Psoas muscle (tissue), 8 donors: ENCODE measurements around the gene RUFY4. TPM values are rescaled to one million over a fixed set of nuclear protein-coding genes. Genes with fewer than 3 reads are reported as not detected.

Experiments used
- ATAC-seq, 4 donors: fragments of 200-7000 bp; cut with Tn5 transposase; one replicate each; pipeline ENCODE4 v1.9.1; 2020; ENCODE audit warnings: moderate library complexity in 3 of 4, mild to moderate bottlenecking in 2 of 4
- DNase-seq, 2 donors: peaks; one replicate each; pipeline ENCODE4 v3.0.0-alpha.2; 2020
- H3K27ac ChIP-seq: fragments of 200-600 bp; one replicate; pipeline ENCODE4 v1.8.0; 2022
- H3K27me3 ChIP-seq, 3 donors: fragments of 200-600 bp in 1 of 3; one replicate each; pipeline versions ENCODE4 v1.6.1 to v1.8.0; 2013 to 2022; ENCODE audit warnings: low read length in 2 of 3, mild to moderate bottlenecking in 2 of 3, moderate library complexity in 1 of 3; ENCODE audit not compliant: insufficient read depth in 3 of 3
- H3K36me3 ChIP-seq, 2 donors: fragments of 200-600 bp in 1 of 2; one replicate each; pipeline versions ENCODE4 v1.6.1 to v1.8.0; 2013 to 2022; ENCODE audit warnings: low read depth in 1 of 2, mild to moderate bottlenecking in 1 of 2, moderate library complexity in 1 of 2; ENCODE audit not compliant: insufficient read depth in 1 of 2
- H3K4me1 ChIP-seq: fragments of 200-600 bp; one replicate; pipeline ENCODE4 v1.8.0; 2022
- H3K4me3 ChIP-seq: fragments of 200-600 bp; one replicate; pipeline ENCODE4 v1.8.0; 2022; ENCODE audit warnings: mild to moderate bottlenecking
- H3K9me3 ChIP-seq: fragments of 200-600 bp; one replicate; pipeline ENCODE4 v1.8.0; 2022
- WGBS, 3 donors: extraction: QIAGEN DNeasy Blood & Tissue Kit; methylation state at CpG; one replicate each; pipeline versions ENCODE4 v1.1.6 to v1.1.7; 2013; 5-methylcytosine and 5-hydroxymethylcytosine counted together
- intact Hi-C, 2 donors: fragments of 100-400 bp; cut with DNase I; formaldehyde crosslinking; loops; one replicate each; pipeline versions ENCODE4 v1.11.0 to v1.14.2; 2022
- polyA plus RNA-seq, 3 donors: library from polyadenylated mRNA; stranded (reverse); fragments of 200-250 nt; gene quantifications; one replicate each; pipeline ENCODE4 v1.2.3, GENCODE V29; 2013
- total RNA-seq, 4 donors: library from RNA; stranded (reverse); fragmentation: NEBNext Ultra II Directional in 2 of 4; extraction: Animal tissue kit (Norgen Biotek cat#: 25700) in 2 of 4; gene quantifications; one replicate each; pipeline versions ENCODE4 v1.2.1 to v1.2.4, GENCODE V29; 2021 to 2023
- TF ChIP-seq, protein P1 (sequence below): fragments of 200-600 bp; IDR thresholded peaks from one replicate; pipeline ENCODE4 v1.8.0; 2022; ENCODE audit warnings: antibody characterized with exemption
- donor health status: healthy with polysubstance abuse.
- donor health status: DM: no; HTN: no; CAD: no; lungs with moderate emphysema.
- donor health status: Bipolar disorder and iron deficiency.
- donor health status: healthy.
- donor health status: DM: yes; HTN: yes; CAD: no.
- donor health status: DM: no; HTN: no; CAD: no.
- donor health status: DM: no; HTN: no; CAD: no.
- donor health status: DM: yes; HTN: yes; CAD: no.

The RUFY4 gene
- total and polyA plus RNA-seq, 7 donors = 0.01 to 0.03 TPM; not detected in 5

DNA sequence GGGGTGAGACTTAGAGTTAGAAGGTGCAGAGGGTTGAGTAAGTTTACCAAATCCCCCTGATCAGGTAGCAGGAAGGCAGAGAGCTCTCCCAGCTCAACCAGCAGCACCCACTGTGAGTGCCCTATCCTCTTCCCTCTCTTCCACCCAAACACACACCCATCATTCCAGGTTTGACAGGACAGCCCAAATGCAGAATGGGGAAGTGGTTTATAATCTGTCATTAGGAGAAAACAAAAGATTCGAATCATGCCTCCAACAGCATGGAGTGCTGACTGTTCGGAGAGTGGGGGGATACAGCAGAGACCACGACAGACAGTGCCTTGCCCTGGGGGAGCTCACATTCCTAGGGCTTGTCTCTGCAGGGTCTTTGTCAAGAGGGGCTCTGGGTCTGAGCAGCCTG, 68.5 kb downstream of the RUFY4 start:
- intact Hi-C loops = no loop called here
- Histone ChIP-seq H3K36me3 (no peaks in the 10 kb centered on the region), H3K4me1 (no peaks in the 10 kb centered on the region), H3K27me3 (peaks cover 0 to 17% (median 4%) of the 10 kb centered on the region in 3 donors), H3K4me3 (no peak overlapping the region), H3K9me3 (no peaks in the 10 kb centered on the region), H3K27ac (no peak overlapping the region)
- TF ChIP-seq, protein P1, sequence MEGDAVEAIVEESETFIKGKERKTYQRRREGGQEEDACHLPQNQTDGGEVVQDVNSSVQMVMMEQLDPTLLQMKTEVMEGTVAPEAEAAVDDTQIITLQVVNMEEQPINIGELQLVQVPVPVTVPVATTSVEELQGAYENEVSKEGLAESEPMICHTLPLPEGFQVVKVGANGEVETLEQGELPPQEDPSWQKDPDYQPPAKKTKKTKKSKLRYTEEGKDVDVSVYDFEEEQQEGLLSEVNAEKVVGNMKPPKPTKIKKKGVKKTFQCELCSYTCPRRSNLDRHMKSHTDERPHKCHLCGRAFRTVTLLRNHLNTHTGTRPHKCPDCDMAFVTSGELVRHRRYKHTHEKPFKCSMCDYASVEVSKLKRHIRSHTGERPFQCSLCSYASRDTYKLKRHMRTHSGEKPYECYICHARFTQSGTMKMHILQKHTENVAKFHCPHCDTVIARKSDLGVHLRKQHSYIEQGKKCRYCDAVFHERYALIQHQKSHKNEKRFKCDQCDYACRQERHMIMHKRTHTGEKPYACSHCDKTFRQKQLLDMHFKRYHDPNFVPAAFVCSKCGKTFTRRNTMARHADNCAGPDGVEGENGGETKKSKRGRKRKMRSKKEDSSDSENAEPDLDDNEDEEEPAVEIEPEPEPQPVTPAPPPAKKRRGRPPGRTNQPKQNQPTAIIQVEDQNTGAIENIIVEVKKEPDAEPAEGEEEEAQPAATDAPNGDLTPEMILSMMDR = no peak
- no peak for DNase-seq
- 57 to 73% (median 61%) methylated on average over 3 of the region's 3 CpGs for WGBS, 3 donors
- ATAC-seq = no peak

- no peaks in the 10 kb centered on the region for H3K36me3 ChIP-seq
- 62 to 78% (median 71%) methylated on average over 4 of the region's 4 CpGs for WGBS, 3 donors
- ATAC-seq = no peak
- peaks cover 0 to 17% (median 4%) of the 10 kb centered on the region in 3 donors for H3K27me3 ChIP-seq
- no peaks in the 10 kb centered on the region for H3K9me3 ChIP-seq
- H3K27ac ChIP-seq = no peak overlapping the region
- no peaks in the 10 kb centered on the region for H3K4me1 ChIP-seq
- TF ChIP-seq, protein P1 = no peak
- intact Hi-C loops = no loop called here
- no peak for DNase-seq
- H3K4me3 ChIP-seq = no peak overlapping the region
Observed at GRCh38 chr2:218138047-218138446, 69.0 kb downstream of the RUFY4 start.

Other genes with a start within 250 kb of the RUFY4 start
- gene TNS1, start 66.3 kb upstream of the RUFY4 start, total RNA-seq = 100 to 1,000 TPM; 231 to 742 (median 415) TPM
- gene TNS1, start 66.3 kb upstream of the RUFY4 start, polyA plus RNA-seq = 100 to 1,000 TPM in 2 of 3 donors, 10 to 100 TPM in 1; 73.4 to 276 (median 155) TPM
- 1 to 10 TPM in 2 of 4 donors, under 1 TPM in 2; 0.62 to 1.3 (median 0.98) TPM for gene CXCR2, start 56.8 kb downstream of the RUFY4 start, total RNA-seq
- gene CXCR2, start 56.8 kb downstream of the RUFY4 start, polyA plus RNA-seq = under 1 TPM in 2 of 3 donors, not detected in 1; 0.03 to 0.09 TPM
- gene CXCR1, start 97.7 kb downstream of the RUFY4 start, total RNA-seq = under 1 TPM; 0.28 to 0.96 (median 0.74) TPM
- gene CXCR1, start 97.7 kb downstream of the RUFY4 start, polyA plus RNA-seq = under 1 TPM in 1 of 3 donors, not detected in 2; 0.10 TPM
- 100 to 1,000 TPM; 150 to 218 (median 188) TPM for gene ARPC2, start 147.9 kb downstream of the RUFY4 start, total RNA-seq
- gene ARPC2, start 147.9 kb downstream of the RUFY4 start, polyA plus RNA-seq = 100 to 1,000 TPM; 170 to 274 (median 244) TPM
- under 1 TPM; 0.24 to 0.74 (median 0.24) TPM for gene GPBAR1, start 191.8 kb downstream of the RUFY4 start, total RNA-seq
- under 1 TPM; 0.45 to 0.59 (median 0.56) TPM for gene GPBAR1, start 191.8 kb downstream of the RUFY4 start, polyA plus RNA-seq
- 10 to 100 TPM; 52.7 to 70.6 (median 62.5) TPM for gene AAMP, start 200.9 kb downstream of the RUFY4 start, total RNA-seq
- gene AAMP, start 200.9 kb downstream of the RUFY4 start, polyA plus RNA-seq = 100 to 1,000 TPM in 2 of 3 donors, 10 to 100 TPM in 1; 73.8 to 120 (median 115) TPM
- 10 to 100 TPM; 31.5 to 54.5 (median 41.0) TPM for gene PNKD, start 201.3 kb downstream of the RUFY4 start, total RNA-seq
- gene PNKD, start 201.3 kb downstream of the RUFY4 start, polyA plus RNA-seq = 10 to 100 TPM; 55.6 to 86.9 (median 68.1) TPM
- 100 to 1,000 TPM; 152 to 197 (median 157) TPM for gene TMBIM1, start 223.2 kb downstream of the RUFY4 start, total RNA-seq
- gene TMBIM1, start 223.2 kb downstream of the RUFY4 start, polyA plus RNA-seq = 100 to 1,000 TPM; 167 to 264 (median 228) TPM